ENCODE data around the gene GARIN5B.

The GARIN5B gene

DNA sequence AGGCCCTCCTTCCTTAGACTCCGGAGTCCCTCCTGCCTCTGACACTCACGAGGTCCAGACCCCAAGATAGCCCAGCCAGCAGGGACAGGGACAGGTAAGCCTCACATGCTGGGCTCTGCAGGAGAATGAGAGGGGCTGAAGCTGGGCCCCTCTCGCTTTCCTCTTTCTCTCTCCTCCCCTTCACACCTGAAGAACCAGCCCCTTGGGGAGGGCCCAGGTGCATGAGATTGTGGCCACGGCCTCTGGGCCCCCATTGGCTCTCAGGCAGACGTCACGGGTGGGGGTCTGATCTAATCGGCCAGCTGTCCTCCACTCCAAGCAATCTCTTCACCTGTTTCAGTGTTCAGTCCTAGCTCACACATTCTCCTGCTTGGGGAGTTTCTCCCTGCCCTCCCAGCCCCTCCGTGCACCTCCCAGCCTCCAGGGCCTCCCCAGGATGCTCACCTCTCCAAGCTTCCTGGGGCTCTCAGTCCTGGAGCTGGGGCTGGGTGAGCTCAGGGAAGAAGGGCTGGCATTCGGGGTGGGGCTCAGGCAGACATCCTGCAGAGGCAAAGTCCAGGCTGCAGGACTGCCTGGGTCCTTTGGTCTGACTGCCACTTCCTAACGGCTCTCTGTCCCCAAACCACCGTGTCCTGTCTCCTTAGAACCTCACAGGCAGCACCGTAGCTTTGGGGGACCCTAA, 40.7 kb downstream of the GARIN5B start:
- DNase-seq (ENCODE audit: low read depth) = no peak

DNA sequence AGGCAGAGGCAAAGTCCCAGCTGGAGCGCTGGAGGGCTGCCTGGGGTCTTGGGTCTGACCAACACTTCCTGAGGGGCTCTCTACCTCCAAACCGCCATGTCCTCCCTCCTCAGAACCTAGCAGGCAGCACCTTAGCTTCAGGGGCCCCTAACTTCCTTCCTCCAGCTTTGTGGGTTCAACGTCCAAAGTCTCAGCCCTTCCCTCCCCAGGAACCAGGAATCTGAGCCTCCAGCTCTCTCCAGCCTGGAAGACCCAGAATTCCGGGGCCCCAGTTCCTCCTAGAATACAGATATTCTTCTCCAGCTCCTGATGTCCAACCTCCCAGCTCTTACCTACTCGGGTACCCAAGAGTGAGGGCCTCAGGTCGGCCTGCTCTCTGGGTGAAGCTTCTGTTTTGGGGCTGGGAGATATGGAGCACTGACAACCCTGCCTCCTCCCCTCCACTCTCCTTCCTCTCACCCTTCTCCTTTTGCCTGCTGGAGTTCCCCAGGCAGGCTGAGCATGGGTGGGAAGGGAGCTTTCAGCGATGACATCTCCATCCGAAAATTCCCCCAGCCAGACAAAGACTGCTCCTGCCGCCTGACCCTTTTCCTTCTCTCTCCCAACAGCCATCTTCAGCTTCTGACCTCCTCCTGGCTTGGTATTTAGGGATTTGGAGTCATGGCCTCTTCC, 41.5 kb downstream of the GARIN5B start:
- DNase-seq (ENCODE audit: low read depth) = no peak

DNA sequence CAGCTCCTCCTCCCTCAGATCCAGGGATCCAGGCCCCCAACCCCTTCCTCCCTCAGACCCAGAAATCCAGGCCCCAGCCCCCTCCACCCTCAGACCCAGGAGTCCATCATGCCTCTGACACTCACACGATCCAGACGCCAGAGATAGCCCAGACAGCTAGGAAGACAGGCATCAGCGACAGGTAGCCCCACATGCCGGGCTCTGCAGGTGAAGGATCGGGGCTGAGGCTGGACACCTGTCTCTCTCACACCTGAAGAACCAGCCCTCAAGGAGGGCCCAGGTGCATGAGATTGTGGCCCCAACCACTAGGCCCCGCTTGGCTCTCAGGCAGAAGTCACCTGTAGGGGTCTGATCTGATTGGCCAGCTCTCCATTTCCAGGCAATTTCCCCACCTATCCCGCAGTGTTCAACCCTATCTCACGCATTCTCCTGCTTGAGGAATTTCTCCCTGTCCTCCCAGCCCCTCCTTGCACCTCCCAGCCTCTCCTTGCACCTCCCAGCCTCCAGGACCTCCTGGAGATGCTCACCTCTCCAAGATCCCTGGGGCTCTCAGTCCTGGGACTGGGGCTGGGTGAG, 42.1 kb downstream of the GARIN5B start:
- no peak for DNase-seq (ENCODE audit: low read depth)

DNA sequence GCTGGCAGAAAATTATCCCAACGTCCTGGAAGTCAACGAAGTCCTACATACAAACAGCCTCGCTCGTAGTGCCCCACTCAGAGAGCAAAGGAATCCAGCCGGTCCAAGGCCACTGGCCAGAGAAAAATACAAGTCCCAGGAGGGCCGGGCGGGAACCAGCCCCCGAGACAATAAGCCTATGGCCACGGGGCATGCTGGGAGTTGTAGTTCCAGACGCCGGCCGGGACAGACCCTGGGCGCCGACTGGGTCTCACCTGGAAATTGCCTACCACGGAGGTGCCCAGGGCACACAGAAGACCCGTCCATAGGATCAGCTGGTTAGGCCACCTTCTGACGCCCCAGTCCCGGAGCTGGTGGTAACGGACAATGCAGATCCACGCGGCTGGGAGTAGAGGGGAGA, 43.3 kb downstream of the GARIN5B start:
- DNase-seq (ENCODE audit: low read depth) = peak; percentile 60

DNA sequence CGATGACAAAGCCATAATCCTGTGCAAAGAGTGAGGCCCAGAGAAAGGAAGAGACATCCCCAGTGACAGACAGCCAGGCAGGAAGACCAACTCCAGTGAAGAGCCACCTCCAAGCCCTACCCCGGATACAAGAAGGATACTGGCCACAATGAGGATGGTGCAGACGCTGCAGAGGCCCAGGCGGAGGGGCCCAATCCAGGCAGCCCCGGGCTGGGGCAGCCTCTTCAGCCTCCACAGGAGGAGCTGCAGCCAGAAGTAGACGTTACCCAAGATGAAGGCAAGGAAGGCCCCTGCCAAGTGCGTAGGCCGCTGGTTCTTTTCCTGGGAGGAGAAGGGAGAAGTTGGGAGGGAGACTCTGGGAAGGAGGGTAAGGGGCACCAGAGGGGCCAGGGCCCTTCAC, 46.4 kb downstream of the GARIN5B start:
- DNase-seq (ENCODE audit: low read depth) = no peak

DNA sequence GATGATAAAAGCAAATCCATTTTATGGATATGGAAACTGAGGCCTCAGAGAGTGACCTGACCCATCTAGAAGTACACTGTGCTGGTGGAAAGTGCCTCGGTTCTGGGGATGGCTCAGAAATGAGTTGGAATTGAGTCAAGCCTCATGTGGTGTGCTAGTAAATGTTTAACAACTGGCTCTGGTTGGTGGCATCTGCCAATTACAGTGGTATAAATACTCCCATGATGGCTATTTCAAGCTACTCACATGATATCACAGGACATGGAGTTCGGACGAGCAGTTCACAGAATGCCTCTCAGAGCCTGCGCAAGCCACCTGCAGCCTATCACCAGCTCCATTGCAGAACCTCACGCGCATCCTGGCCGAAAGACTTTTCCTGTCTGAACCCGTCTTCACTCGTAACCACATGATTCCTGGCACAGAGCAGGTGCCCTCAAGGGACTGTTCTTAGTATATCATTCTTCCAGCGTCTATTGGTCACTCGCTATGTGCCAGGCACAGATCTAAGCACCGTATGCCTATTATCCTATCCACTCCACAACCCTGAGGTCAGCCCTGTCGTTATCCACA, 47.0 kb downstream of the GARIN5B start:
- DNase-seq (ENCODE audit: low read depth) = no peak

DNA sequence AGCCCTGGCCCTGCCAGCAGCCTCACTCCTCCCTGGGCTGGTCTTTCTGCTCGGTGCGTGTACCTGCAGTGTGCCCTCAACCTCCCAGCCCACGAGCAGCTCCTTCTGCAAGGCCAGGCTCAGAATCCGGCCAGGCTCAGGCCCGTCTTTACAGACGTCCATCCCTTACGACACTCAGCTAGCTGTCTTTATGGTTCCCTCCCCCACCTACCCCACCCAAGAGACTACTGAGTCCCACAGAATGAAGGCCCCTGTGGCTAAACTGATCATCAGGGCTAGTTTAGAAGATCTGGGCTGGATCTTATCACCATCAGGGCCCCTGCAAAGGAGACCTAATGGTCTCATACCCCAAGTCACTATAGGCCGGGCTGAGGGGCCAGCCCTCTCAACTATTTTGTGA, 48.7 kb downstream of the GARIN5B start:
- DNase-seq (ENCODE audit: low read depth) = no peak

DNA sequence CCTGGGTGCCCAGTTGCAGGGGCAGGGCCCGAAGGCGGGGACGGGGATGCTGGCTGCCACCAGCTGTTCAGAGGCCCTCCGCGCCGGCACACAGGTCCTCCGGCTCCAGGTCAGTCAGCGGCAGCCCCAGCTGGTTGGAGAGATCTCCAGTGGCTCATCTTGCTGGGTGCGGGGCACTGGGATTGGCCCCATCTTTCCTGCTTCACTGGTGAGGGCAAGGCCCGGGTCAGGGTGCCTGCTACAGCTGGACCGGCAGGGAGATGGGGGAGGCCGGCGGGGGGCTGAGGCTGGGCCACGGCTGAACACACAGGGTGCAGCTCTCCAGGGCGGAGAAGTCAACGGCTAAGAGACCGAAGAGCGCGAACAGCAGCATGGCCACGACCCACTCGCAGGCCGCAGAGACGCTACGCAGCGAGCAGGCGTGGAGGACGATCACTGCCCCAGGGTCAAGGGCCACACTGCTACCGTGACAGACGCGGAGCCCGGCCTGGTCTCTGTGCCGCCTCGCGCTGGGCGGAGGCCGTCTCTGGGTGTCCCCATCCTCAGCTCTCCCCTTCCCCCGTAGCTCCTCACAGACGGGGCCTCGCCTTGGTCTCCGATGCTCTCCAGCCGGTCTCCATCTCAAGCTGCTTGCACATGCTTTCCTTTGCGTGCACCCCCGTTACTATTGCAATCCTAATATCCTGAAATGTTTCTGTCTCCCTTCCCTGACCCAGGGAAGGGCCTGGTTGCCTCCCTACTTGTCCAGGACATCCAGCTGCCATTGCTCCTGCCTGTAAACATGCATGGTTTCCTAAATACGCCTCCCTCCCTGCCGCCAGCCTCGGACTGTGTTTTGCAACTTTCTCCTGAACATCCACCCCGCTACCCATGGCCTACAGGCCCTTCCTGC, 50.2 kb downstream of the GARIN5B start:
- no peak for DNase-seq (ENCODE audit: low read depth)

DNA sequence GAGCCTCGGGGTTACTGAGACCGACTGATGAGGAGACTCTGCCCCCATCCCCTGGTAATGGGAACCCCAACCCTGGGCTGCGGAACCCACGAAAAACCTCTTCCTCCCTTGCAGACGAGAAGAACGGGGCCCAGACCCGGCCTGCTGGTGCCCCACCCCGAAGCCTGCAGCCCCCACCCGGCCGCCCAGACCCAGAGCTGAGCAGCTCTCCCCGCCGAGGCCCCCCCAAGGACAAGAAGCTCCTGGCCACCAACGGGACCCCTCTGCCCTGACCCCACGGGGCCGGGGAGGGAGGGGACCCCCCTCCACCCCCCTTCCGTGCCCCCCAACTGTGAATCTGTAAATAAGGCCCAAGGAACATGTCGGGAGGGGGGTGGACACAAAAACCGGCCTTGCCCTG, 51.3 kb downstream of the GARIN5B start:
- DNase-seq (ENCODE audit: low read depth) = no peak

DNA sequence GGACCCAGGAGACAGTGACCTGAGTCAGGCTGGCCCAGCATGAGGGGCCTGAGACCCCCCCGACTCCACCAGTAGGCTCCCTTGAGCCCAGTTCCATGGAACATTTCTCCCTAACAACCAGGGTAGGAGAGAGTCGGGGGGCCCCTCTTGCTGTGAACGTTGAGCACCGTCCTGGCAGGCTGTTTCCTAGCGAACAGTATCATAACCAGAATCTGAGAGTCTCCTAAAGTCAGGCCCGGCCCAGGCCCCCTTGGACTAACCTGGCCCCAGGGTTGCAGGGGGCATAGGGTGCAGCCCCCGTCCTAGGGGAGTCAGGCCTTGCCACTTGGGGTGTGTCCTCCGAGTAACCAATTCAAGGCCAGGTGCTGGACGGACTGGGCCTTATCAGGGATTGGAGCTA, 51.7 kb downstream of the GARIN5B start:
- no peak for DNase-seq (ENCODE audit: low read depth)

DNA sequence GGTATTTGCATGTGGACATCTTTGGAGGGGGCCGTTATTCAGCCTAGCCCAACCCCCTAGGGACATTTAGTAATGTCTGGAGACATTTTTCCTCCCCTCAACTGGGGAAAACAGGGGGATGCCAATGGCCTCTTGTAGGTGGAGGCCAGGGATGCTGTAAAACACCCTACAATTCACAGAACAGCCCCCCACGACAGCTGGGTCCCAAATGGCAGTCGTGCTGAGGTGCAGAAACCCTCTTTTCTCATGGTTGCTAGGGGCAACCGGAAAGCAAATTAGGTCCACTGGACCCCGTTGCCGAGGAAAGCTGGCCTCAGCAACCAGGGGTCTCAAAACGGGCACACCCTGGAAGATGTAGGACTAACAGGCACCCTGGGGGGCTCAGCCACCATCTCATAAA, 52.6 kb downstream of the GARIN5B start:
- no peak for DNase-seq (ENCODE audit: low read depth)

DNA sequence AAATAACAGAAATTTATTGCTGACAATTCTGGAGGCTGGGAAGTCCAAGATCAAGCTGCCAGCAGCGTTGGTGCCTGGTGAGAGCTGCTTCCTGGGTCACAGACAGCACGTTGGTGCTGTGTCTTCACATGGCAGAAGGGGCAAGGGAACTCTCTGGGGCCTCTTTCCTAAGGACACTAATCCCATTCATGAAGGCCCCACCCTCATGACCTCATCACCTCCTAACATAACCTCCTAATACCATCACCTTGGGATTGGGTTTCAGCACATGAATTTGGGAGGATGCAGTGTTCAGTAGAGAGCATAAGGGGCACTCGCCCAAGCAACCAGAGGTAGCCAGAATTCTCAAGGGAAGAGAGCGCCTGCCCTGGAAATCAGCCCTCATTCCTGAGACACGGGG, 53.6 kb downstream of the GARIN5B start:
- no peak for DNase-seq (ENCODE audit: low read depth)

DNA sequence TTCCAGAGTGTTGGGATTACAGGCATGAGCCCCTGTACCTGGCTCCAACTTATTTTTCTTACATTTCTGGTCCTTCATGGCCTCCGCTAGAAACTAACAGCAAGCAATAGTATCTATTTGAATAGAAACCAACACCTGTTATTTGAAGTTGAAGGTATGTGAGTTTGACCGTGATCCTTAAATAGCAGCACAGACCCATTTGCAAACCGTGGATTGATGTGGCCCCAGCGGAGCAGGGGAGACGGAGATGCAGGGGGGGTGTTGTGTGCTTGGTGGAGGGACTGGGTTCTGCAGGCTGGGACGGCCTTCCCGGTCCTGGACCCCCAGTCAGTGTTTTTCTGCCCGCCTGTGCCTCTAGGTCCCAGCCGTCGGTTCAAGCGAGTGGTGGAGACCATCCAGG, 54.8 kb downstream of the GARIN5B start:
- DNase-seq (ENCODE audit: low read depth) = no peak

DNA sequence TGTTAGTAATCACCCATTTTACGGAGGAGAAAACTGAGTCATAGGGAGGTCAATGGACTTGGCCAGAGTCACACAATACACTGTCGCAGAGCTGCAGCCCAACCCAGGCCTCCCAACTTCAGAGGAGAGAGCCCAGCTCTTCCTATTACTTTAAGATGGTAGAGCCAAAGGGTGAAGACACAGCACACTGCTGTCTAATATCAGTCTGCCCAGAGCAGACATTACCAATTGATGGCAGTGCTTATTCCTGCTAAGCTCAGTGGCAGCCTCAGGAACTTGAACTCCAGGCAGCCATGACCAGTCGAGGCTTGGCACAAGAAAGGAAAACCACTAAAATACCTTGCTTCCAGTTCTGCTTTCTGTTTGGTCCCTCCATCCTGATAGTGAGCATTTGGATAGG, 56.3 kb downstream of the GARIN5B start:
- DNase-seq (ENCODE audit: low read depth) = no peak

DNA sequence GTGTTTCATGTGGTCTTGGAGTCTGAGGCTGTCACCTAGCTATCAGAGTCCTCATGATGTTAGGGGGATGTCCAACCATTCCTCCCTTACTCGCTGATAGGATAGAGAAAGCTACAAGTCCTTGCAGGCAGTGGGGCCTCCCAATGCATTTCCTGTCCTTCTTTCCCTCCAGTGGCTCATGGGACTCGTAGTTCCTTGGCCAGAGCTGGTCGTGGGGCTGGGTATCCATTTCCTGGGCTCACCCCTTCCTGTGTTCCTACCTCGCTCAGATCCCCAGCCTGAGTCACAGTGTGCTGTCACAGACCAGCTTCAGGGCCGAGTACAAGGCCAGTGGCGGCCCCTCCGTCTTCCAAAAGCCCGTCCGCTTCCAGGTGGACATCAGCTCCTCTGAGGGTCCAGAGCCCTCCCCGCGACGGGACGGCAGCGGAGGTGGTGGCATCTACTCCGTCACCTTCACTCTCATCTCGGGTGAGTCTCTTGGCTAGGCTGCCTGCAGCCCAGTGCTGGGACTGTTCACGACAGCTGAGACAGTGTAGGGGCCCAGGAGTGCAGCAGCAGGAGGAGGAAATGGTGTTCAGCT, 57.0 kb downstream of the GARIN5B start:
- DNase-seq (ENCODE audit: low read depth) = no peak

DNA sequence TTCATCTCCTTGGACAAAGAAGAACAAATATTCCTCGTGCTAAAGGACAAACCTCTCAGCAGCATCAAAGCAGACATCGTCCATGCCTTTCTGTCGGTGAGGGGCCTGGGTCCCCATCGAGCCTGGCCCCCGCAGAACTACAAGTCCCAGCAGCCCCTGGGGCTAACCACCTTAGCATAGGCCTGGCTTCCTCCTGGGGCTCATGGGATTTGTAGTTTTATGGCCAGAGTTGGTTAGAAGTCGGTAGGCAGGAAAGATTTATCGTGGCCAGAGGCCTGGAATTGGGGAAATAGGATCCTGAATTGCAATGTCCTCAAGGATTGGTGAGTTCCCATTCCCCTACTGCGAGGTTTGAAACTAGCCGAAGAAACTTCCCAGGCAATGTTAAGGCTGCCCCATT, 57.6 kb downstream of the GARIN5B start:
- peak; percentile 41 for DNase-seq (ENCODE audit: low read depth)

DNA sequence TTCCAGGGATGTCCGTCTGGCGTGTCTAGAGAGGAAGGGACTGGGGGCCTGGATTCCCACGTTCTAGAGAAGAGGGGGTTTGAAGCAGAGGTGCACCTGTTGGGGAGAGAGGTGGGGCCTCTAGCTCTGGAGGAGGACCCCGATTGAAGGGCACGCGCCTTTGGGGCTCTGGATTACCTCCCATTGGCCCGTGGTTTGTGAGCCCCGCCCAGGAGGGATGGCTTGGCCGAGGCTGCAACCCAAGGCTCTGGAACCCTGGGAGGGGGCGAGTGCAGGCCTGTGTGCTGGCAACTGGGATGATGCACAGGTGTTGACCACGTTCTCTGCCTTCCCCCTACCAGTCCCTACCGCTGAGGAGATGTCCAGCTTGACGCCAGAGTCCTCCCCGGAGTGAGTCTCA, 58.1 kb downstream of the GARIN5B start:
- DNase-seq (ENCODE audit: low read depth) = no peak
